Stimulated activated CD4-positive, alpha-beta T cell treated with anti-CD3 and anti-CD28 coated beads, Interleukin-2, amount 100 ng/mL, for 24 hours (primary cell): Measurements from ENCODE around the gene CCS.
"Not testable (repeated sequence)": the region's sequence is repeated elsewhere in the genome, so short reads cannot be mapped to it uniquely, and the experiment has no call there.

ENCODE experiments used
- DNase-seq, 2 donors: peaks; one replicate each; pipeline ENCODE4 v3.0.0-alpha.2; 2020

The CCS gene

DNA sequence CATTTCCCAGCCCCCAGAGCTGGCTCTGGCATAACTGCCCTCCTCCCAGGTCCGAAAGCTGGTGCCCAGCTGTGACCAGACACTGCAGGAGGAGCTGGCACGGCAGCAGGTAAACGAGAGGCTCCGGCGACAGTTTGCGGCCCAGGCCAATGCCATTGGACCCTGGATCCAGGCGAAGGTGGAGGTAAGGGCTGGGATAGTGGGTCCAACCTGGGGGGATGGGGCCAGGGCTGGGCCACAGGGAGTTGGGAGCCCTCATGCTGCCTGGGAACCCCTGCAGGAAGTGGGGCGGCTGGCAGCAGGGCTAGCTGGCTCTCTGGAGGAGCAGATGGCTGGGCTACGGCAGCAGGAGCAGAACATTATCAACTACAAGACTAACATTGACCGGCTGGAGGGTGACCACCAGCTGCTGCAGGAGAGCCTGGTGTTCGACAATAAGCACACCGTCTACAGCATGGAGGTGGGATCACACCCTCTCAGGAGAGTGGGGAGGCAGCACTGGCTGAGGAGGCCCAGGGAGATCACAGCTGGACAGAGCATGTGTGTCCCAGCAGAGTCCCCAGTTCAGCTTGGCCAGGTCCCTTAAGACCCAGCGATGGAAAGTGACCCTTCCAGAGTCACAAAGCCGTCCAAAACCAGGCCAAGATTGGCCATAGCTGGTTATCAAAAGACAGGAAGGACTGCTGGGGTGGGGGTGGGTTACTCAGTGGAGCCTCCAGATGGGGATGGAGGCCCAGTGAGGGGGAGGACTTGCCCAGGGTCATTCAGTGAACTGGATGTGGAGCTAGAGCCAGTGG is 31.6 kb upstream of the CCS start:
- no peak for DNase-seq

DNA sequence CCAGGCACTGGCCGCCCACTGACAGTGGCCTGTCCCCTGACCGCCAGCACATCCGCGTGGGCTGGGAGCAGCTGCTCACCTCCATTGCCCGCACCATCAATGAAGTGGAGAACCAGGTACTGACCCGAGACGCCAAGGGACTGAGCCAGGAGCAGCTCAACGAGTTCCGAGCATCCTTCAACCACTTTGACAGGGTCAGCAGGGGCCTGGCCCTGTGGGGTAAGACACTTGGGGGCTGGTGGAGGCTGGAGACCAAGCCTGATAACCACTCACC is 31.1 kb upstream of the CCS start:
- DNase-seq, result no peak

DNA sequence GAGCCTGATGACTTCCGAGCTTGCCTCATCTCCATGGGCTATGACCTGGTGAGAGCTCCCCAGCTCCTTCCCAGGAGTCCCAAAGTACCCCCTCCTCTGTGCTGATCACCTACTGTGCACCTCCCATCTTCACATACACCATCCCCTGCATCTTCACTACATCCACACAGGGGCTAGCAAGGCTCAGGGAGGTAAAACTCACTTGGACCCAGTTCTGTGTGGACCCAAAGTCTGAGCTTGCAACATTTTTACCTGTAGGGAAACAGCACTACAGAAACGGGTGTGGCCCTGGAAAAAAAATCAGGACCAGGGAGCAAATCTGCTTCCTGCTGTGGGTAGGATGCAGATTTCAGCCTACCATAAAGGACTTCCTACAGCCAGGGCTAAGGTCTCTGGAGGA is 30.7 kb upstream of the CCS start:
- no peak for DNase-seq

DNA sequence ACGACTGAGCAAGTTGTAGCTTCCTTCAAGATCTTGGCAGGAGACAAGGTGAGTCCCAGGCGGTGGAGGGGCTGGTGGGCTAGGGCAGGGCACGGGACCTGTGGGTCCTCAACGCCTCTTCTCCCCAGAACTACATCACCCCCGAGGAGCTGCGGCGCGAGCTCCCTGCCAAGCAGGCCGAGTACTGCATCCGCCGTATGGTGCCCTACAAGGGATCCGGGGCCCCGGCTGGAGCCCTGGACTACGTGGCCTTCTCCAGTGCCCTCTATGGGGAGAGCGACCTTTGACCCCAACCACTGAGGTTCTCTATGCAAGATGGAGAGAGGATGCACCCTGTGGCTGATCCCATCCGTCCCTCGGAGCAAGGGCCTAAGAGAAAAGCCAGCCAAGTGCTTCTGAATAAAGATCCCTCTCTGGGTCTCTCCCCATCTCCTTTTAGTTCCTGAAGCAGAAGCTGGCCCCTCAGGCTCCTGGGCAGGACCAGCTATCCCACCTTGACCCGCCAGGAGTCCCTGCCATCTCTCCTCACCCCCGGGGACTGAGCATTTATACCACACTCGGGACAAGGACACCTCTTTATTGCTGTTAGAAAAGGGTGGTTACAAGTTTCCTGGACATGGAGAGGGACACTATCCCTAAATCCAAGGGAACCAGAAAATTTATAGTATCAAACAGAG is 29.9 kb upstream of the CCS start:
- DNase-seq, result no peak

DNA sequence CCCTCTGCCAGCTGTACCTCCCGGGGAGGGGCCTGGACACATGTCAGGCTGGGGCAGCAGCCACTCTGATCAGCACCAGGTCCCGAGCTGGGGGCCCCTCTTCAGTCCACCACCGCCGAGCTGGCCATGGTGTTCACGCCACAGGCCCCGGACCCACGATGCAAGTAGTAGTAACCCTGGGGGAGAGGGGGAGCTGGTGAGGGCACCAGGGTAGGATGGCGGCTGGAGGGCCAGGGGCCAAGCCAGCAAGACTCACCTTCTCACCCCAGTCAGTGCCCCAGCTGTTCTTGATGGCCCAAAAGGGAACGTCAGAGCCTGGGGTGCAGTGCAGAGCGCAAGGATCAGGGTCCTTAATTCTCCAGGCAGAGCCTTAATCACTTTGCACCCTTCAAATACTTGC is 29.2 kb upstream of the CCS start:
- no peak for DNase-seq

DNA sequence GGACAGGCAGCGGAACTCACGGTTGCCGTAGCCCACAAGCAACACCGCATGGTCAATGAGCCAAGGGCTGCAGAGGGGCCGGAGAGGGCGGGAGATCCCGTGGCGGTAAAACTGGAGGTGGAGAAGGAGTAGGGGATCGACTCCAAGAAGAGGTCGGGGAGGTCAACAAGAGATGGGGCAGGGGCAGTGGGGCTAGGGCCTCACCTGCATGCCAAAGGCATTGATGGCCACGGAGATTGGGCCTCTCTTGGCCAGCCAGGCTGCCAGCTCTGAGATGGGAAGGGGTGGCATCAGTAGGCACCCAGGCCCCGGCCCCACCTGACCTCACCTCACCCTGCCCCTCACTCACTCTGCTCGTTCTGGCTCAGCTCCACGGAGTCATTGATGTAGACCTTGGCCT is 28.4 kb upstream of the CCS start:
- no peak for DNase-seq

DNA sequence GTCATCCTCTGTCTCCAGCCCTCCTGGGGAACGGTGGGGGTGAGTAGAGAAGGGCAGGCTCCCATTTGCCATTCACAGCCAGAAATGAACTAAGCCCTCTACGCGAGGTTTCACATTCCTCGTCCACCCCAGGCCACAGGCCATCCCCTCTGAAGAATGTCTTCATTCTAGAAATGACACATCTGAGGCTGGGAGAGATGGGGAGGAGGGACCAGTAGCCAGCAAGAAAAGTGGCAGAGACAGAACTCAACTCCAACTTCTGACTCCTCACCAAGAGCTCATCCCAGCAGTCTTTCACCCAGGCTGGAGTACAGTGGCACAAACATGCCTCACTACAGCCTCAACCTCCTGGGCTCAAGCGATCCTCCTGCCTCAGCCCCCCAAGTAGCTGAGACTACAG is 28.0 kb upstream of the CCS start:
- no peak for DNase-seq

DNA sequence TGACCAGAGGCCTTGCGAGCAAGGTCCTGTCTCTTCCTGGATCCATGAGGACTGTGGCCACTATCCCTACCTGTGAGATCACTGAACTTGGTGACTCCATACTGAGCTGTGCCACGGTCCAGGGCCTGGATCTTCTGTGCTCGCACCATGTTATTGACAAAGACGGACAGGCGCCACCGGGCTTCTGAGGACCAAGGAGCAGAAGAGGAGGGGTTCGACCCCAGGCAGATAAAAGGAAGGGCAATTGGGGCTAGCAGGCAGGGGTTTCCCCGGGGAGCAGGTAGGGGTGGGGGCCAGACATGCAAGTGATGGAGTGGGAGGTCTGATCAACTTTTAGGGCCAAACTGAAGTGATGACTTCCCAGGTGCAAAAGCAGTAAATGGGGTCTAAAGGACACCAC is 26.8 kb upstream of the CCS start:
- no peak for DNase-seq

DNA sequence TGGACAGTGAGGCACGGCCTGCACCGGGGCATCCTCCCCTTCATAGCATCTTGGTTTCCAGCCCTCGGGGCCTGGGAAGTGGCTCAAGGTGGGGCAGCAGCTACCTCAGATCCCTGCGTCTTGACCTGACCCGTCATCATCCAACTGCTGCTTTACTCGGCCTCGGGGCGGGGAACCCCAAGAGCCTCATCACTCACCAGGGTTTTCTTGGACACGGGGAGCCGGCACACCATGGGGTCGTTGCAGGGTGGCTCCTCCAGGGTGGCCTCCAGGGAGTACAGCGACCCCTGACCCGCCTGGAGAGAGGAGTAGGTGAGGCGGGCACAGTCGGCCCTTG is 25.2 kb upstream of the CCS start:
- no peak for DNase-seq

DNA sequence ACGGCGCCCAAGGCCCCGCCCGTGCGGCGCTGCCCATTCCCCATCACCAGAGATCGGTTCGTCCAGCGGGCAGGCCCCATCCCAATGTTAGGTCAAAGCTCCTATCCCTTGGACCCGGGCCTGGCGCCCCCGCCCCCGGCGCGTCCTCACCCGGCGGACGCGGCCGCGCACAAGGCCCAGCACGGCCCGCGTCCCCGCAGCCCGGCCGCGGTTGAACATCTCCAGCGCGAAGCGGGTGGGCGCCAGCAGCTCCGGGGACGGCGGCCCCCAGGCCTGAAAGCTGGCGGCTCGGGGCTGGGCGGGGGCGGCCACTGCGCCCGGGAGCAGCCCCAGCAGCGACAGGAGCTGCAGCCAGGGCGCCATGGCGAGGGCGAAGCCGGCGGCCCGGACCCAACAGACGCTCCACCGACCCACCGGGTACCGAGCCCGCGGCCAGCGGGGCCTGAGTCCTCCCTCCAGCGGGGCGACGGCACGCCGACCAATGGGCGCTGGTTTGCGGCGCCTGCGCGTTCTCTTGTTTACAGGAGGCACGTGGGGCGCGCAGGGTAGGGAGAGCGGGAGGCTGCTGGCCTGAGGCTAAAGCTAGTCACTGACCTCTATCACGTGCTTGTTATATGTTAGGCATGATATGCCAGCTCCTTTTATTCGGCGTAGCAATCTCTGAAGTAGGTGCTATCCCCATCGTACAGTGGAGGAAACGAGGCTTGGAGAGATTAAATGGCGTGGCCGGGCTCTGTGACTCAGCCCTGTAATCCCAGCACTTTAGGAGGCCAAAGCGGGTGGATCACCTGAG is 24.7 kb upstream of the CCS start, which contains the start of gene CTSF:
Gene CTSF (minus strand): TSS at position 483 of the 793 bp plus-strand sequence. CDS start 120 bp downstream, at position 363.
- peak; percentile 76 to 80 for DNase-seq

DNA sequence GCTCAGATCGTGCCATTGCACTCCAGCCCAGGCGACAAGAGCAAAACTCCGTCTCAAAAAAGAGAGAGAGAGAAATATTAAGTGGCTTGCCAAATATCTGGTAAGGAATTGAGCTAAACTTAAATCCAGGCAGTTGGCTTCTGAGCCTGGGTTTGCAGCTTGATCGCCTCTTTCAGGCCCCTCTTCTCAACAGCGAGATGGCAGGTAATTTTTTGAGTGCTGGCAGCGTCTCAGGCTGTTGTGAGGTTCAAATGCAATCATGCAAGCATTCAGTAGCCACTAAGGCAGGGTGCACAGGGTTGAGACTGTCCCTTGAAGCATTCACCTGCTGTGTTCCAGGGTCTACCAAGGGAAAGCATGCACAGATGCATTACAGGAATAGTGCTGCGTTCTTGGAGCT is 23.9 kb upstream of the CCS start:
- DNase-seq, result no peak

DNA sequence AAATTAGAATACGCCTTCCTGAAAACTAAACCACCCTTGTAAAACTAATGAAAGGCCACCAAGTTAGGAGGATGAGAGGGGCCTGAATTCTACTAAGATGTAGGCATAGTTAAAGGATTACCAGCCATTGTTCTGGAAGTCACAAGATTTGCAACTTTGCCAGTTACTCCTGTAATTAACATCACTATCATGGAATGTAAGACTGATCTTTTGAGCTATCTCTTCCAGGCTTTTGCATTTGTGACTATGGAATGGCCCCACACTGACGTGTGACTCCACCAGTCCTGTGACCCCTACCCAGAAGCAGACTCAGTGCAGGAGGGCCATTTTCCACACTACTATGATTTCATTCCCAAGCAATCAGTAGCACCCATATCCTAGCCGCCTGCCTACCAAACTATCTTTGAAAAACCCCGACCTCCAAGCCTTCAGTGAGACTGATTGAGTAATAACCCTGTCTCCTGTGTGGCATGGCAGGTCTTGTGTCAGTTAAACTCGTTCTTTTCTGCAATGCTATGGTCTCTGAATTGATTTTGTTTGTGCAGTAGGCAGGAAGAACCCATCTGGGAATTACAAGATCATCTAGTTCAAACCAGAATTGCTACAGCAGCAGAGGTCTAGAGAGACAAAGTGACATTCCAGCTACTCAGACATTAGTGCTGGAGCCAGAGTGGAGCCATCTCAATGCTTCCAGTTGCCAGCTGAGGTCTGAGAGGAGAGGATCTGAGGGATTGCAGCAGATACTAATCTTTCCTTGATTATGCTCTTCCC is 22.7 kb upstream of the CCS start:
- DNase-seq, result no peak

DNA sequence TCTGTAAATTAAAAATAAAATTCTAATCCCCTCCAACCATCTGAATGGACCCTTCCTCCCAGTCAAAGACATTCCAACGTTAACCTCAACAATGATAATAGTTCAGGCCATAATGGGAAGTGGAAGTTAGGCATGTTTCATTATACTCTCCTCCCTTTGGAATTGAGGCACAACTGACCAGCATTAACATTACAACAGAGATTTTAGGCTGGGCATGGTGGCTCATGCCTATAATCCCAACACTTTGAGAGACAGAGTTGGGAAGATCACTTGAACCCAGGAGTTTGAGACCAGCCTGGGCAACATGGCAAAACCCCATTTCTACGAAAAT is 22.2 kb upstream of the CCS start:
- DNase-seq, result no peak

DNA sequence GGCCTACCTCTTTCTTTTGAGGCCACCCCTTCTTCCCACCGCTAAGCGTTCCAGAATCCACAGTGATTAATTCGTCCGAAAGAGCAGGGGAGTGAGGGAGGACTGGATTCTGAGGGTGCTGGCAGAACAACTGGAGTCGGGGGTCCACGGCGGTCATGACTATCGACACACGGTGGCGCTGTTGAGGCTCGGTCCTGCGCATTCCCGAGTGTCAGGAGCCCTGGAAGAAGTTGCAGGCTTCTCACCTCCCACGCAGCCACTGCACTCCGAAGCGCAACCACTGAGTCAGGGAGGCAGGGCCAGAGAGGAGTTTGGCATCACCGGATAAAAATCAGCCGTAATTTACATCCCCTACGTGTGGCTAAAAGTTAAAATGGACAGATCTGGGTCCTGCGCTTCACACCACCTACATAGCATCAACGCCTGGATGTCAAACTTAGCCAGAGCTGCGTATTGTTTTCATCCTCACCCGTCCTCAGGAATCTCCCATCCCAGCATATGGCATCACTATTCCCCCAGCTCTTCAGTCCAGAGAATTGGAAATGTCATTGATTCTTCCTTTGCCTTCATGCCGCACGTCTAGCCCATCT is 13.9 kb upstream of the CCS start:
- peak; percentile 88 to 92 for DNase-seq

DNA sequence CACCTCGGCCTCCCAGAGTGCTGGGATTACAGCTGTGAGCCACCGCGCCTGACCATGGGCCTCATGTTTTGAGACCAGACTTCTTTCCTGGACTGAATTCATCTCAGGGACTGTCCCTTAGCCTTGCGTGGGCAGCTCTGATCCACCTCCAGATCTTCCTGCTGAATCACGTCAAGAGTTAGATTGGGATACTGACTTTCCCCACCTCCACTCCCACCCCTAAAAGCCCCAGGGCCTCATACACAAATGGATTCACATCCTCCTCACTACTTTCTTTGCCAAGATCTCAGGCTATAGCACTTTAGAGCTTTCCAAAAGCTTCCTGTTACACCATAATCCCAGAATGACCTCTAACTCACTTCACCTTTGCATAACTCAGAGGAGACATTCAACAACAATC is 12.2 kb upstream of the CCS start:
- no peak for DNase-seq

DNA sequence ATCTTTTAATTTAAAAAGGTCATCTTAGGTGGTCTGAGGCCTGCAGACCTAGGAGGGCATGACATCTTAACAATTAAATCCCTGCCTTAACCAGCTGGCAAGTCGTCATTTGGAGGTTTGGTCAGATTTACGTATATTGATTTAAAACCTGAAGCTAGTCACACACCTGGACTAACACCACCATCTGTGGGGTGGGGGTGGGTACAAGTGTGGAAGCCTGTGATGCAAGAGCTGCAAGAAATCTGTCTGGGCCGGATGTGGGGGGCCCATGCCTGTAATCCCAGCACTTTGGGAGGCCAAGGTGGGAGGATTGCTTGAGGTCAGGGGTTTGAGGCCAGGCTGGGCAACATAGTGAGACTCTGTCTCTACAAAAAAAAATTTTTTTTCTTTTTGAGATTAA is 11.7 kb upstream of the CCS start:
- no peak for DNase-seq

DNA sequence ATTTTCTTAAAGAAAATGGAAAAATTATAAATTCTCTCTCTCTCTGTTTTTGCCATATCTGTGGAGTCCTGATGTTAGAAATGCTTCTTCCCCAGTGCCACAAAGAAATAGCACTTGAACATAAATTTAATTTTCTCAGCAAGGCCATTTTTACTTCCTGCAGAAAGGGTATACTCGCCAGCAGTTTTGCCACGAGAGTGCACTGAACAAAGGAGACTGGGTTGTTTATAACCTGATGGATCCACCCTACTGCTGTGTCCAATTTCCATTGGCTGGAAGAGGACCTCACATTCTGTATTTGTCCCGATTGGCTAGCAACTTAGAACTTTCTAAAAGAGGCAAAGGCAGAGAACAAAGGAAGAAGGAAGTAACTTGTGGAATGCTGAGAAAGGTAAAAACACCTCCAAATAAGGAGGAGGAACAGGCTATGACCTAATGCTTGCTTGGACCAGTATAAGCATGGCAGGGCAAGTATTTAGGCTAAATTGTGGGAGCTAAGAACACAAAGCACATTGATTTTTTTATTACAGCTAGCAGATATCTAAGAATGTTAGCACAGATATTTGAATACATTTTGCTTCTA is 10.3 kb upstream of the CCS start:
- not testable (repeated sequence) for DNase-seq

DNA sequence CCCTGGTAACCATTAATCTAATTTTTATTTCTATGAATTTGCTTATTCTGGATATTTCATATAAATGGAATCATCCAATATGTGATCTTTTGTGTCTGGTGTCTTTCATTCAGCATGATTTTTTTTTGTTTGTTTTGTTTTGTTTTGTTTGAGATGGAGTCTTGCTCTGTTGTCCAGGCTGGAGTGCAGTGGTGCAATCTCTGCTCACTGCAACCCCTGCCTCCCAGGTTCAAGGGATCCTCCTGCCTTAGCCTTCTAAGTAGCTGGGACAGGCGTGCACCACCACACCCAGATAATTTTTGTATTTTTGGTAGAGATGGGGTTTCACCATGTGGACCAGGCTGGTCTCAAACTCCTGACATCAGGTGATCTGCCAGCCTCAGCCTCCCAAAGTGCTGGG is 7.5 kb upstream of the CCS start:
- DNase-seq, result not testable (repeated sequence)

DNA sequence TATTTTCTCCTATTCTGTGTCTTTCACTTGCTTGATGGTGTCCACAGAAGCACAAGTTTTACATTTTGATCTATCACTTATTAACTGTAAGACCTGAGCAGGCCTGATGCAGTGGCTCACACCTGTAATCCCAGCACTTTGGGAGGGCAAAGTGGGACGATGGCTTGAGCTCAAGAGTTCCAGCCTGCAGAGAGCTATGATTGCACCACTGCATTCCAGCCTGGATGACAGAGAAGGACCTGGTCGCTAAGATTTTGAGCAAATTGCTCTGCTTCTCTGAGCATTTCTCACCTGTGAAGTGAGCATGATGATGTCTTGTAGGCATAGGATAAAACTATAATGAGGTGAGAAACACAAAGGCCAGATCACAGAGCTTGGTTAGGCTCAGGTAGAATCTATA is 6.8 kb upstream of the CCS start:
- DNase-seq, result no peak

DNA sequence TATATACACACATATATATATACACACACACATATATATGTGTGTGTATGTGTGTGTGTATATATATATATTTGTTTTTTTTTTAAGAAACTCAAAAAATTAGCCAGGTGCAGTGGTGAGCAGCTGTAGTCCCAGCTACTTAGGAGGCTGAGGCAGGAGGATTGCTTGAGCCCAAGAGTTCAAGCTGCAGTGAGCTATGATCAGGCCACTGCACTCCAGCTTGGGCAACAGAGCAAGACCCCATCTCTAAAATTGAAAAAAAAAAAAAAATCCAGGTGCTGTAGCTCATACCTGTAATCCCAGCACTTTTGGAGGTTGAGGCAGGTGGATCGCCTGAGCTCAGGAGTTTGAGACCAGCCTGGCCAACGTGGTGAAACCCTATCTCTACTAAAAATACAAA is 3.7 kb upstream of the CCS start:
- DNase-seq, result not testable (repeated sequence)

DNA sequence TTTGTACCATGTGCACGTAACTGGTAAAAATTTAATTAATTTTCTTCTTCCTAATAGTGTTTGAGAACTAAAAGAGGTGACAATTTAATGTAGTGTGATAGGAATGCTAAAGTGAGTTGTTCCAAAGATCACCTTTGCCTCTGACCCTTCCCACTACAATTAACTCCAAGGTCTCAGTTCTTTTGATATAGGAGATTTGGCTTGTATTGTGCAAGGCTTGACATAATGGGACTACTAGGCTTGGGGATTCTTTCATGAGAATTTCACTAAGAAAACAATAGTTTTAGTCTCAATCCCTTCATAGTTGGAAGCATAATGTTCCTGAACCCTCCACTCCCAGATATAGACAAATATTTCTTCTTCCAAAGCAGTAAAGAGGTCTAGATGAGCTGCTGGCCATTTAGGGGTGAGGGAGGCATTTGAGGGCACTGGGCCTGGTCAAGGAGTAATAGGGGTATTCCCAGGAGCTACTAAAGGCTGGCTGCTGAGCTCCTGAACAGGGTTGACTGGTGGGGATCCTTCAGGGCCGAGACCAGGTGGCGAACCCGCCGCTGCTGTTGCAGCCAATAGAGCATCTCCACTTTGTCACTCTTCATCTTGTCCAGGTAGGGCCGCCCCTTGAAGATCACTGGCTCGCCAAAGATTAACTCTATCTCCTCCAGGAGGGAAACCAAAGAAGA is 2.8 kb upstream of the CCS start:
- no peak for DNase-seq

DNA sequence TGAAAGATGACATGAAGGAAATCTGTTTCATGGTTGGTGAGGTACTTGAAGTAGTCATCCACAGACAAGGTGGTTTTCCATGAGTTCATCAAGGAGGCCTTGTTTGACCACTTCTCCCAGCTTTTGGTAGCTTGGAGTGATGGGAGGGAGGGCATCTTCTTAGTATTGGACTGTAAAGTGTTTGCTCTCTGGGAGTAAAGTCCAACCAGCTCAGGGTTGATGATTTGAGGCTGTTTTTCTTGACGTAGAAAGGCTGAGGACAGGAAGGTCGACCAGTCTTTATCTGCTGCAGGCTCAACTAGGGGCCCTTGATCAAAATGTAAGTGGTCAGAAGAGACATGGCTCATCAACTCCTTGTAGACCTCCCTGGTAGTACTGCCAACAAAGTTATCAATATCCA is 1.8 kb upstream of the CCS start:
- no peak for DNase-seq
